Activated CD8-positive, alpha-beta T cell treated with anti-CD3 and anti-CD28 coated beads, Interleukin-2, amount 10 ng/mL, durations not matched to agents 7 days and 5 days (primary cell): ENCODE results near the gene REPS2. TPM values are rescaled to one million over a fixed set of nuclear protein-coding genes. Genes with fewer than 3 reads are reported as not detected.

Source experiments
- ATAC-seq: fragments of 150-1000 bp; cut with Tn5 transposase; one replicate; pipeline ENCODE4 v1.10.0; 2021; ENCODE audit warnings: moderate library complexity
- CTCF ChIA-PET: fragments of 350-600 bp; sonication (Branson Sonifier 250); formaldehyde crosslinking; loops from one replicate; lab custom pipeline; 2021; ENCODE audit warnings: antibody characterized with exemption; lab: Charles Lee
- POLR2A ChIA-PET: fragments of 350-600 bp; sonication (Branson Sonifier 250); formaldehyde crosslinking; loops from one replicate; lab custom pipeline; 2021; ENCODE audit warnings: antibody characterized with exemption; lab: Charles Lee
- DNase-seq: peaks from one replicate; pipeline ENCODE4 v3.0.0-alpha.2; 2020
- H3K27ac Mint-ChIP-seq: one replicate; pipeline ENCODE4 v1.8.0; 2021; ENCODE audit warnings: mild to moderate bottlenecking, mixed read lengths
- H3K27me3 Mint-ChIP-seq: one replicate; pipeline ENCODE4 v1.8.0; 2021; ENCODE audit warnings: low read depth, mixed read lengths
- H3K36me3 Mint-ChIP-seq: one replicate; pipeline ENCODE4 v1.8.0; 2021; ENCODE audit warnings: low read depth, mixed read lengths
- H3K4me1 Mint-ChIP-seq: one replicate; pipeline ENCODE4 v1.8.0; 2021; ENCODE audit warnings: low read depth, mixed read lengths
- H3K4me3 Mint-ChIP-seq: one replicate; pipeline ENCODE4 v1.8.0; 2021; ENCODE audit warnings: mild to moderate bottlenecking, mixed read lengths
- H3K9me3 Mint-ChIP-seq: one replicate; pipeline ENCODE4 v1.8.0; 2022; ENCODE audit warnings: mixed read lengths; ENCODE audit not compliant: insufficient read depth
- total RNA-seq, 2 experiments: library from RNA; stranded (reverse); gene quantifications; one replicate each; pipeline ENCODE4 v1.2.3, GENCODE V29; 2021

Gene REPS2
- total RNA-seq, 2 experiments from 2014 or later: not detected

DNA sequence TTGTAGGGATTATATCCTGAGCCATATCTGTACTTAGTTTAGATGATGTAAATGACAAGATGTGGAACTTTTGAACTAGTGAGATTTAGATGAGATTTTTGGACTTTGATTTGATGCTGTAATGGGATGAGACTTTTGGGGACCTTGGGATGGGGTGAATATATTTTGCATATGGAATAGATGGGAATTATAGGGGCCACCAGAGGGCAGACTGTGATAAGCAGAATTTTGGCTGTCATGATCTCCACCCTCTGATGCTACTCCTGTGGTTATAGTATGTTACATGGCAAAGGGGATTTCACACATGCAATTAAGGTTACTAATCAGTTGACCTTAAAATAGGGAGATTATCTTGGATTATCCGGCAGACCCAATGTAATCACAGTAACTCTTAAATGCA is 214.5 kb downstream of the REPS2 start:
- ChIA-PET CTCF (no interaction called here), POLR2A (no interaction called here)
- DNase-seq: no peak
- H3K36me3 Mint-ChIP-seq: no peaks in the 10 kb centered on the region
- H3K27ac Mint-ChIP-seq: no peak overlapping the region
- H3K27me3 Mint-ChIP-seq: no peaks in the 10 kb centered on the region
- no peak for ATAC-seq
- no peaks in the 10 kb centered on the region for H3K4me1 Mint-ChIP-seq
- no peaks in the 10 kb centered on the region for H3K9me3 Mint-ChIP-seq
- H3K4me3 Mint-ChIP-seq: no peak overlapping the region

GRCh38 chrX:17161991-17162390 is 215.5 kb downstream of the REPS2 start:
- no peaks in the 10 kb centered on the region for H3K27me3 Mint-ChIP-seq
- H3K4me1 Mint-ChIP-seq: no peaks in the 10 kb centered on the region
- no peaks in the 10 kb centered on the region for H3K36me3 Mint-ChIP-seq
- no peak overlapping the region for H3K27ac Mint-ChIP-seq
- ATAC-seq (no peak), DNase-seq (no peak)
- H3K4me3 Mint-ChIP-seq: no peak overlapping the region
- CTCF ChIA-PET: no interaction called here
- POLR2A ChIA-PET: no interaction called here
- H3K9me3 Mint-ChIP-seq: no peaks in the 10 kb centered on the region

DNA sequence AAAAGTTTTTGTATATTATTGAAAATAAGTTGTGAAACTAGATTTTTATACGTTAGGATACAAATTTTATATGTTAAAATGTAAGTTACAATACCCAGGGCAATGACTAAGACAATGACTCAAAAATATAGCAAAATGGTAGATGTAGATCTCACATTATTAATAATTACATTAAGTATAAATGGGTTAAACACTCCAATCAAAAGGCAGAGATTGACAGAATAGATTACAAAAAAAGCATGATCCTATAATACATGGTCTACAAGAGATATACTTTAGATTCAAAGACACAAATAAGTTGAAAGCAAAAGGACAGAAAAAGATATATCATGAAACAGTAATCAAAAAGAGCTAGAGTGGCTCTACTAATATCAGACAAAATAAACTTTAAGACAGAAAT is 217.6 kb downstream of the REPS2 start:
- Mint-ChIP-seq H3K4me1 (no peaks in the 10 kb centered on the region), H3K36me3 (no peaks in the 10 kb centered on the region), H3K27ac (no peak overlapping the region), H3K4me3 (no peak overlapping the region), H3K9me3 (no peaks in the 10 kb centered on the region), H3K27me3 (no peaks in the 10 kb centered on the region)
- DNase-seq (no peak), ATAC-seq (no peak)
- CTCF ChIA-PET: no interaction called here
- POLR2A ChIA-PET: no interaction called here

- no peaks in the 10 kb centered on the region for H3K9me3 Mint-ChIP-seq
- ATAC-seq (no peak), DNase-seq (no peak)
- ChIA-PET CTCF (no interaction called here), POLR2A (no interaction called here)
- no peaks in the 10 kb centered on the region for H3K4me1 Mint-ChIP-seq
- no peak overlapping the region for H3K27ac Mint-ChIP-seq
- H3K27me3 Mint-ChIP-seq: no peaks in the 10 kb centered on the region
- H3K4me3 Mint-ChIP-seq: no peak overlapping the region
- H3K36me3 Mint-ChIP-seq: no peaks in the 10 kb centered on the region
Measured at GRCh38 chrX:17164941-17165340, 218.5 kb downstream of the REPS2 start.

- no peaks in the 10 kb centered on the region for H3K4me1 Mint-ChIP-seq
- CTCF ChIA-PET: no interaction called here
- POLR2A ChIA-PET: no interaction called here
Measured at GRCh38 chrX:17167915-17168314, 221.5 kb downstream of the REPS2 start.

GRCh38 chrX:17170973-17171372 is 224.5 kb downstream of the REPS2 start:
- Mint-ChIP-seq H3K27ac (no peak overlapping the region), H3K36me3 (no peaks in the 10 kb centered on the region), H3K27me3 (no peaks in the 10 kb centered on the region), H3K9me3 (no peaks in the 10 kb centered on the region), H3K4me1 (no peaks in the 10 kb centered on the region), H3K4me3 (no peak overlapping the region)
- DNase-seq (no peak), ATAC-seq (no peak)
- POLR2A ChIA-PET: no interaction called here
- CTCF ChIA-PET: no interaction called here

More at GRCh38 chrX:17167915-17168314, 221.5 kb downstream of the REPS2 start:
- Mint-ChIP-seq H3K9me3 (no peaks in the 10 kb centered on the region), H3K27me3 (no peaks in the 10 kb centered on the region), H3K27ac (no peak overlapping the region), H3K4me3 (no peak overlapping the region), H3K36me3 (no peaks in the 10 kb centered on the region)
- DNase-seq (no peak), ATAC-seq (no peak)

DNA sequence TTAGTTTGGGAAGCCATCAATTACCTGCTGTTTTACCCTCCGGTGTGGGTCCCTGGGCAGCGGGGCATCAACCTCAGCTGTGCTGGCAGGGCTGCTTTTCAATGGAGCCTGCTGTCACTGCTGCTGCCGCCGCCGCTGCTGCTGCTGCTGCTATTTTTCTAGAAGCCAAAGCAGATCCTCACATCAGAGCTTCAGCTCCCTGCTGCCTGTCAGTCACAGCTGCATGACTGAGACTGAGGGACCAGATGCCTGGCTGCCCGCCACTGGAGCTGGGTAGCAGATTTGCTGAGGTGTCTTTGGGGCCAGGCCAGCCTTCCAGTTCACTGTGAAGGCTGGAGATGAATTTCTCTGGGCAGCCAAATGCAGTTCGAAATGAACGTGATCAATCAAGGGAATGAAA is 228.2 kb downstream of the REPS2 start:
- H3K4me1 Mint-ChIP-seq: no peaks in the 10 kb centered on the region
- ChIA-PET POLR2A (no interaction called here), CTCF (no interaction called here)
- H3K4me3 Mint-ChIP-seq: no peak overlapping the region
- no peaks in the 10 kb centered on the region for H3K36me3 Mint-ChIP-seq
- H3K27me3 Mint-ChIP-seq: no peaks in the 10 kb centered on the region
- H3K9me3 Mint-ChIP-seq: no peaks in the 10 kb centered on the region
- no peak for ATAC-seq
- DNase-seq: no peak
- H3K27ac Mint-ChIP-seq: no peak overlapping the region

DNA sequence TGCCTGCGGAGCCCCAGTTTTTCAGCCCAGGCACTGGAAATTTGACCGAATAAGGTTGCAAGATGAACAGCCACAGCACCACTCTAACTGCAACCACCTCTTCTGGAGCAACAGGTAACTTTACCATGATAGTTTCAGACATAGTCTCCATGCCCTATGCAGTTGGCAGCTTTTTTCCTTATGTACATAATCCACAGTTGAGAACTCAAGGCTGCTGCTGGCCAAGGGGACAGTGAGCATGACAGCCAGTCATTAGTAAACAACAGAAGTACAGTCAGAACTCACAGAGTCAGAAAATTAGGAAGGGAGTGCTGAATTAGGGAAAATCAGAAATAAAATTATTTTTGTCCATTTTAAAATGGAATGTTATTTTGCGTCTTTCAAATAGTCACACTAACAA is 235.9 kb downstream of the REPS2 start:
- H3K27me3 Mint-ChIP-seq: no peaks in the 10 kb centered on the region
- ChIA-PET CTCF (no interaction called here), POLR2A (no interaction called here)
- no peaks in the 10 kb centered on the region for H3K9me3 Mint-ChIP-seq
- DNase-seq: no peak
- no peak overlapping the region for H3K4me3 Mint-ChIP-seq
- H3K4me1 Mint-ChIP-seq: no peaks in the 10 kb centered on the region
- no peak overlapping the region for H3K27ac Mint-ChIP-seq
- no peaks in the 10 kb centered on the region for H3K36me3 Mint-ChIP-seq
- no peak for ATAC-seq

DNA sequence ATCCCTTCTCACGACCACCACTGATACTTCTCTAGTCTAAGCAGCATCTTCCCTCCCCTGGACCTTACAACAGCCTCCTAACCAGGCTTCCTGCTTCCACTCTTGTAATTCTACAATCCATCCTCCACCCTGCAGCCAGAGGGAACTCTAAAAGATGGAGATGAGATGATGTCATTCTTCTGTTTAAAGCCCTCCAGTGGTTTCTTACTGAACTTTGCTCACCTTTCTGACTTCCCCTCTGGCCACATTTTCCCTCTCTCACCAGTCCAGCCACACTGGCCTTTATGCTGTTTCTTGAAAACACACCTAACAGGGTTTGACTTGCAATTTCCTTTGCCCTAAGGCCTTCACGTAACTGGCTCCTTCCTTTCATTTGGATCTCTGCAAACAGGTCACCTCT is 237.1 kb downstream of the REPS2 start:
- no peak overlapping the region for H3K27ac Mint-ChIP-seq
- H3K4me3 Mint-ChIP-seq: no peak overlapping the region
- H3K36me3 Mint-ChIP-seq: no peaks in the 10 kb centered on the region
- H3K27me3 Mint-ChIP-seq: no peaks in the 10 kb centered on the region
- no peak for DNase-seq
- H3K4me1 Mint-ChIP-seq: no peaks in the 10 kb centered on the region
- H3K9me3 Mint-ChIP-seq: no peaks in the 10 kb centered on the region
- ChIA-PET CTCF (no interaction called here), POLR2A (no interaction called here)
- no peak for ATAC-seq

GRCh38 chrX:17185431-17185830 is 239.0 kb downstream of the REPS2 start:
- Mint-ChIP-seq H3K36me3 (no peaks in the 10 kb centered on the region), H3K4me3 (no peak overlapping the region), H3K9me3 (no peaks in the 10 kb centered on the region), H3K4me1 (no peaks in the 10 kb centered on the region), H3K27me3 (no peaks in the 10 kb centered on the region), H3K27ac (no peak overlapping the region)
- ChIA-PET POLR2A (no interaction called here), CTCF (no interaction called here)
- DNase-seq (no peak), ATAC-seq (no peak)

DNA sequence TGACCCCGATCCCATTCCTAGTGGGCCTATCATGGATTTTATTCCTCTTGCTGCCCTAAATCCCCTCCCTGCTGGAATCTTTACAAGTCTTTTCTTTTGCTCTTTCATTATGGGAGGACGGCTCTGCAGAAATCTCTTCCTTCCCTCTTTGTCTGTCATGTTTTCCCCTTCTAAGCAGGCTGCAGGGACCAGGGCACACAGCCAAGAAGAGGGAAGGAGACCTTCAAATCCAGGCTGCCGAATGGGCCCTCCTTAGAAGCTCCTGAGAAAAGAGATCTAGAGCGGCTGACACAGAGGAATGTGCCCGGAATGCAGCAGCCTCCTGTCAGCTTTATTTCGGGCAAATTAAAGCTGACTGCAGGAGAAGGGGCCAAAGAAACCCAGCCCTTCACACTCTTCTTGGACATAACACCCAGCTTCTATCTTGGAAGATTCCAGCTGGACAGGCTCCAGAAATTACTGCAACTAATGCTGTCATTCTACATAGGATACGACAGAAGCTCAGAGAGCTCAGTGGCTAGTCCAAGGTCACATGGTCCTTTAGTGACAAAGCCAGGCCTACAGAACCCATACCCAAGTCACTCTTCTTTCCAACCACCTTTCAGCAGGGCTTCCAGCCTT is 240.8 kb downstream of the REPS2 start:
- Mint-ChIP-seq H3K27me3 (no peaks in the 10 kb centered on the region), H3K9me3 (no peaks in the 10 kb centered on the region), H3K27ac (no peak overlapping the region), H3K4me1 (no peaks in the 10 kb centered on the region), H3K4me3 (no peak overlapping the region), H3K36me3 (no peaks in the 10 kb centered on the region)
- POLR2A ChIA-PET: no interaction called here
- no peak for DNase-seq
- no peak for ATAC-seq
- CTCF ChIA-PET: interaction anchor here (0.7 kb wide), 1 partner anchor 71 kb away, joined by 4 read pairs; no protein-coding TSS in a partner anchor

GRCh38 chrX:17192106-17192505 is 245.6 kb downstream of the REPS2 start:
- CTCF ChIA-PET: no interaction called here
- no peaks in the 10 kb centered on the region for H3K9me3 Mint-ChIP-seq

More at GRCh38 chrX:17192106-17192505, 245.6 kb downstream of the REPS2 start:
- ATAC-seq: no peak
- POLR2A ChIA-PET: no interaction called here
- no peaks in the 10 kb centered on the region for H3K27me3 Mint-ChIP-seq
- no peaks in the 10 kb centered on the region for H3K36me3 Mint-ChIP-seq
- H3K4me3 Mint-ChIP-seq: no peak overlapping the region
- no peaks in the 10 kb centered on the region for H3K4me1 Mint-ChIP-seq
- H3K27ac Mint-ChIP-seq: no peak overlapping the region
- DNase-seq: no peak
